Tibial artery (tissue), 4 donors: Measurements from ENCODE around the gene ZNF462.

Experiments
- DNase-seq, 2 donors: peaks; one replicate each; pipeline ENCODE4 v3.0.0-alpha.2; 2019
- H3K27ac ChIP-seq, 2 donors: fragments of 200-600 bp; sonication (generic) in 1 of 2; 1 replicate in 1 of 2; 2 replicates in 1 of 2; pipeline ENCODE4 v1.5.1; 2018 to 2019; ENCODE audit warnings: mild to moderate bottlenecking in 1 of 2
- H3K27me3 ChIP-seq, 2 donors: fragments of 200-600 bp; sonication (generic) in 1 of 2; one replicate each; pipeline versions ENCODE4 v1.5.1 to v1.6.0; 2016 to 2019
- H3K36me3 ChIP-seq, 3 donors: fragments of 200-600 bp; sonication (generic) in 2 of 3; one replicate each; pipeline ENCODE4 v1.5.1; 2016 to 2019; ENCODE audit warnings: mild to moderate bottlenecking in 2 of 3
- H3K4me1 ChIP-seq, 4 donors: fragments of 200-600 bp; sonication (generic) in 2 of 4; 1 replicate in 3 of 4; 2 replicates in 1 of 4; pipeline ENCODE4 v1.5.1; 2016 to 2019
- H3K4me3 ChIP-seq, 2 donors: fragments of 200-600 bp; sonication (generic) in 1 of 2; 1 replicate in 1 of 2; 2 replicates in 1 of 2; pipeline ENCODE4 v1.5.1; 2018 to 2019; ENCODE audit warnings: mild to moderate bottlenecking in 2 of 2
- H3K9me3 ChIP-seq, 3 donors: fragments of 200-600 bp; sonication (generic) in 1 of 3; one replicate each; pipeline ENCODE4 v1.5.1; 2016 to 2019
- CTCF ChIP-seq, 2 experiments: fragments of 200-600 bp in 1 of 2; fragments of 450-650 bp in 1 of 2; IDR thresholded peaks; one replicate each; pipeline ENCODE4 v1.5.1; 2017 to 2019; ENCODE audit warnings: antibody characterized with exemption in 2 of 2, mild to moderate bottlenecking in 1 of 2, moderate library complexity in 1 of 2
- intact Hi-C: fragments of 100-400 bp; cut with DNase I; formaldehyde crosslinking; loops from one replicate; pipeline ENCODE4 v1.15.0; 2023; ENCODE audit warnings: low total_unique reads

The ZNF462 gene

GRCh38 chr9:106945727-106946660 is 83.0 kb downstream of the ZNF462 start:
- no peak for DNase-seq
- intact Hi-C loops = no loop called here
- no peak overlapping the region for H3K4me3 ChIP-seq
- peaks cover 0 to 10% (median 0%) of the 10 kb centered on the region in 3 donors for H3K36me3 ChIP-seq
- no peaks in the 10 kb centered on the region for H3K9me3 ChIP-seq
- no peak overlapping the region for H3K27ac ChIP-seq
- no peaks in the 10 kb centered on the region for H3K27me3 ChIP-seq
- H3K4me1 ChIP-seq = no peaks in the 10 kb centered on the region
- TF ChIP-seq CTCF (IDR thresholded peaks at IDR 0.05) = no peak

GRCh38 chr9:106947106-106947900 is 84.3 kb downstream of the ZNF462 start:
- H3K27me3 ChIP-seq = no peaks in the 10 kb centered on the region
- H3K4me1 ChIP-seq = no peaks in the 10 kb centered on the region
- TF ChIP-seq CTCF (IDR thresholded peaks at IDR 0.05) = no peak
- H3K9me3 ChIP-seq = no peaks in the 10 kb centered on the region
- no peak overlapping the region for H3K27ac ChIP-seq
- no peak overlapping the region for H3K4me3 ChIP-seq
- H3K36me3 ChIP-seq = peaks cover 0 to 7% (median 0%) of the 10 kb centered on the region in 3 donors
- intact Hi-C loops = no loop called here
- DNase-seq = no peak

DNA sequence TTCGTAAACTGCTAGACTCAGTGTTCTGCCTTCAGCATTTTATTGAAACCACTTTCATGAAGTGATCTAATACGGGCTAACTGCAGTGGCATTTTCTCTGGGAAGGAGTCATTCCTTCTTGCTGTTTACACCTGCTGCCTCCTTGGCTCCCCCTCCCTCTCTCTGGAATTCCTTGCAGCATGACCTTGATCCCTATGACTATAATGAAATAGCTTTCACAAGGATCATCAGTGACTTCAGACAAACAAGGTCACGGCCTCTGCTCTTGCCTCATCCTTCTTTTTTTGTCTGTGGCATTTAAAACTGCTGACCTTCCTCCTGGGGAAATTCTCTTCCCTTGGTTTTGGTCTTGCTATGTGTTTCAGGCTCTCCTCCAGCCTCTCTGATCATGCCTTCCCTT is 90.2 kb downstream of the ZNF462 start:
- intact Hi-C loops = no loop called here
- Histone ChIP-seq H3K4me3 (no peak overlapping the region), H3K4me1 (no peaks in the 10 kb centered on the region), H3K36me3 (peaks cover 0 to under 1% (median 0%) of the 10 kb centered on the region in 3 donors), H3K27me3 (no peaks in the 10 kb centered on the region), H3K27ac (no peak overlapping the region), H3K9me3 (no peaks in the 10 kb centered on the region)
- DNase-seq = no peak
- no peak for TF ChIP-seq CTCF (IDR thresholded peaks at IDR 0.05)

DNA sequence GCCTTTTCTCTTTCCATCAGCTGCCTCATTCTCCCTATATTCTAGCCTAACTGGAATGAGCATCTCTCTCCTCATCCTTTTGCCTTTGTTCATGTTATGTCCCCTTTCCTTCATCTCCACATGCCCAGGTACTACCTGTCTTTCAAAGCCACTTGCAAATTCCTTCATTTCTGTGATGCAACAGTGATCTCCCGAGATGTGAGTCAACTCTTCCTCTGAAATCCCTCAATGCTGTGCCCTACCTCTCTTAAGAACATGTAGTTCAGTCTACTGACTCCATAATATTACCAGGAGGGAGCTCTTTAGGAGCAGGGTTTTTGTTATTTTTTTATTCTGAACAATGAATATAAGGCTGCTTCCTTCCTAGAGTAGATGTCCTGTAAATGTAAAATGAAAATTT is 91.6 kb downstream of the ZNF462 start:
- TF ChIP-seq CTCF (IDR thresholded peaks at IDR 0.05) = no peak
- intact Hi-C loops = no loop called here
- H3K4me3 ChIP-seq = no peak overlapping the region
- H3K4me1 ChIP-seq = no peaks in the 10 kb centered on the region
- H3K36me3 ChIP-seq = no peaks in the 10 kb centered on the region
- DNase-seq = no peak
- H3K27ac ChIP-seq = no peak overlapping the region
- H3K9me3 ChIP-seq = no peaks in the 10 kb centered on the region
- H3K27me3 ChIP-seq = no peaks in the 10 kb centered on the region

- no peaks in the 10 kb centered on the region for H3K9me3 ChIP-seq
Measured at GRCh38 chr9:106954974-106955850, 92.2 kb downstream of the ZNF462 start.

More at GRCh38 chr9:106954974-106955850, 92.2 kb downstream of the ZNF462 start:
- intact Hi-C loops = no loop called here
- Histone ChIP-seq H3K27me3 (no peaks in the 10 kb centered on the region), H3K27ac (no peak overlapping the region), H3K4me1 (no peaks in the 10 kb centered on the region), H3K36me3 (no peaks in the 10 kb centered on the region), H3K4me3 (no peak overlapping the region)
- no peak for TF ChIP-seq CTCF (IDR thresholded peaks at IDR 0.05)
- DNase-seq = no peak
